K562 (cell line): Measurements from ENCODE around the gene PRKAR1B. TPM values are rescaled to one million over a fixed set of nuclear protein-coding genes. Genes with fewer than 3 reads are reported as not detected.
A peak's percentile ranks its signal among the peaks of the same experiment; 100 is the strongest.

Experiments used
- ELF2 ChIP-seq: fragments of 250-450 bp; sonication (Bioruptor Pico); IDR thresholded peaks from 2 replicates; pipeline ENCODE4 v1.5.0; 2021; ENCODE audit warnings: mild to moderate bottlenecking
- MYBL2 ChIP-seq, 2 experiments: fragments of 450-650 bp in 1 of 2; sonication (generic) in 1 of 2; formaldehyde crosslinking in 1 of 2; IDR thresholded peaks; 2 replicates each; pipeline versions ENCODE4 v1.6.1 to v1.8.1; 2017 to 2022; ENCODE audit warnings: borderline replicate concordance in 1 of 2, inconsistent platforms in 1 of 2, low read depth in 1 of 2, mild to moderate bottlenecking in 1 of 2, missing genetic modification reagents in 1 of 2, moderate library complexity in 1 of 2
- POLR2AphosphoS5 ChIP-seq: IDR thresholded peaks from 2 replicates; pipeline ENCODE4 v1.6.1; 2011; ENCODE audit warnings: mild to moderate bottlenecking, low read depth, low read length, moderate library complexity; ENCODE audit not compliant: control insufficient read depth, insufficient read depth
- RBM34 ChIP-seq: fragments of 200-400 bp; formaldehyde crosslinking; IDR thresholded peaks from 2 replicates; pipeline ENCODE4 v1.6.1; 2018; ENCODE audit warnings: low read length, borderline replicate concordance; ENCODE audit not compliant: insufficient read depth
- RBM39 ChIP-seq: fragments of 200-400 bp; formaldehyde crosslinking; optimal IDR thresholded peaks from 2 replicates; pipeline ENCODE3; 2018; ENCODE audit warnings: low read depth, low read length
- TGIF2 ChIP-seq: sonication (generic); formaldehyde crosslinking; IDR thresholded peaks from 2 replicates; pipeline ENCODE4 v1.8.1; 2022; ENCODE audit warnings: mild to moderate bottlenecking, missing genetic modification reagents, moderate library complexity
- XRCC4 ChIP-seq: IDR thresholded peaks from one replicate; pipeline ENCODE4 v1.6.1; 2011; ENCODE audit not compliant: insufficient read depth, insufficient read length; ENCODE audit errors: extremely low read depth
- ZKSCAN3 ChIP-seq: fragments of 250-450 bp; sonication (Bioruptor Pico); IDR thresholded peaks from 2 replicates; pipeline ENCODE4 v1.4.0; 2020
- ZNF124 ChIP-seq: sonication (generic); formaldehyde crosslinking; IDR thresholded peaks from 2 replicates; pipeline ENCODE4 v1.8.1; 2022; ENCODE audit warnings: missing genetic modification reagents
- ZNF174 ChIP-seq: fragments of 250-450 bp; sonication (Bioruptor Pico); IDR thresholded peaks from 2 replicates; pipeline ENCODE4 v1.4.0; 2020; ENCODE audit warnings: mild to moderate bottlenecking
- ZNF644 ChIP-seq: fragments of 200-800 bp; sonication (Bioruptor generic); IDR thresholded peaks from 2 replicates; pipeline ENCODE4 v1.6.1; 2016; ENCODE audit warnings: low read depth, missing genetic modification characterization, missing compliant biosample characterization
- polyA plus RNA-seq, 8 experiments: library from polyadenylated mRNA; depleted of rRNA in 4 of 8; stranded (reverse) in 5 of 8; unstranded in 3 of 8; fragments of >200 nt; fragmentation: Nextera tagmentation in 2 of 8; fragmentation: Illumina TruSeq in 1 of 8; extraction: Ambion mirVana in 2 of 8; extraction: Trizol in 1 of 8; gene quantifications; 2 replicates each; pipeline versions ENCODE4 v1.2.1 to v1.2.3, GENCODE V29; 2011 to 2014; ENCODE audit warnings: inconsistent platforms in 1 of 8, missing spikeins in 1 of 8
- total RNA-seq, 7 experiments: library from RNA; depleted of rRNA in 6 of 7; stranded (reverse); fragments of >200 nt in 6 of 7; fragmentation: Illumina TruSeq in 2 of 7; extraction: Trizol in 2 of 7; gene quantifications; 2 replicates each; pipeline versions ENCODE4 v1.2.1 to v1.2.3, GENCODE V29; 2011 to 2021; ENCODE audit warnings: low replicate concordance in 1 of 7
- TF ChIP-seq, protein P1 (sequence below): fragments of 450-650 bp; formaldehyde crosslinking; IDR thresholded peaks from 2 replicates; pipeline ENCODE4 v1.4.0; 2020; ENCODE audit warnings: mild to moderate bottlenecking, moderate library complexity
- TF ChIP-seq, protein P2 (sequence below): sonication (generic); formaldehyde crosslinking; IDR thresholded peaks from 2 replicates; pipeline ENCODE4 v1.8.0; 2023; ENCODE audit warnings: mild to moderate bottlenecking, missing genetic modification reagents
- TF ChIP-seq, protein P3 (sequence below): fragments of 250-450 bp; sonication (Bioruptor Pico); IDR thresholded peaks from 2 replicates; pipeline ENCODE4 v1.8.0; 2022; ENCODE audit warnings: inconsistent platforms, mild to moderate bottlenecking, moderate library complexity, borderline replicate concordance
- TF ChIP-seq, protein P4 (sequence below): fragments of 450-650 bp; formaldehyde crosslinking; conservative IDR thresholded peaks from 2 replicates; pipeline ENCODE4 v1.4.0; 2022; ENCODE audit warnings: mild to moderate bottlenecking, missing genetic modification characterization
- TF ChIP-seq, protein P5 (sequence below): fragments of 250-450 bp; sonication (Bioruptor Pico); IDR thresholded peaks from 2 replicates; pipeline ENCODE4 v1.8.0; 2021; ENCODE audit warnings: moderate library complexity, mild to moderate bottlenecking, inconsistent platforms

Gene PRKAR1B
- total and polyA plus RNA-seq, 9 of the 15 experiments (the other 6 are each of a cell fraction or from before 2014, with no cell fraction given): 0.99 to 30.5 (median 12.7) TPM

DNA sequence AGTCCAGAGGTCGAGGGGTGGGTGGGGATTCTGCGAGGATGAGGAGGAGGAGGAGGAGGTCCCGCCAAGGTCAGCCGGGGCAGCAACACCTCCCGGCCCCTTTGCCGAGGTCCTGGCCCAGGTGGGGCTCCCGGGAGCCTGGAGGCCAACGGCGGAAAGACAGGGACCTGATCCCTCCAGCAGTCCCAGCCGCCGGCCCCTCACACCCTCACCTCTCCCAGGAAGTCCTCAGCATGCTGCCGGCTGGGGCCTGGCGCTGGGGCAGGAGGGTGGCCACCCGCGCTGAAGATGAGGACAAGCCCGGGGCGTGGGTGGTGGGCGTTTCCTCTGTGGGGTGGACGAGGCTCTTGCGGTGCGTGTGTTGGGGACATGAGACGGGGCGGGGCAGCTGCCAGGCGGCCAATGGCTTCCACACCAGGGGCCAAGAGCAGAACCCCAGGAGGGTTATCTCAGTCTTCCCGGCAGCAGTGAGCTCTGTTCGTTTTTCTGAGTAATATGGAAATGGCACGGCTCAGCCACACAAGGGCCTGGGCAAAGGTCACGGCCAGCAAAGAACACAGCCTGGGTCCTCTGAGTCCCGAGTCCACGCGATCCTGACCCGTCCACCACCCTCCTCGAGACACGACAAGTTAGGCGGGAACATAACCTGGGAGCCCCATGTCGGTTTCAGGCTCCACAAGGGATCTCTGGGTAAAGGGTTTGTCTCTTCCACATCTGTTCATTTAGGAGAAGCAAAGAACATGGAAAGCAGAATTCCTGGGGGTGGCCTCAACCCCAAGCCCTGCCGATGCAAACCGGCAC, 124.5 kb downstream of the PRKAR1B start (continued):
- TF ChIP-seq, protein P1, sequence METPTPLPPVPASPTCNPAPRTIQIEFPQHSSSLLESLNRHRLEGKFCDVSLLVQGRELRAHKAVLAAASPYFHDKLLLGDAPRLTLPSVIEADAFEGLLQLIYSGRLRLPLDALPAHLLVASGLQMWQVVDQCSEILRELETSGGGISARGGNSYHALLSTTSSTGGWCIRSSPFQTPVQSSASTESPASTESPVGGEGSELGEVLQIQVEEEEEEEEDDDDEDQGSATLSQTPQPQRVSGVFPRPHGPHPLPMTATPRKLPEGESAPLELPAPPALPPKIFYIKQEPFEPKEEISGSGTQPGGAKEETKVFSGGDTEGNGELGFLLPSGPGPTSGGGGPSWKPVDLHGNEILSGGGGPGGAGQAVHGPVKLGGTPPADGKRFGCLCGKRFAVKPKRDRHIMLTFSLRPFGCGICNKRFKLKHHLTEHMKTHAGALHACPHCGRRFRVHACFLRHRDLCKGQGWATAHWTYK (CRISPR knock-in tag): peak; percentile 25; the same call in 1 of the 2 replicates
- TF ChIP-seq XRCC4 (no peak), TGIF2 (CRISPR knock-in tag) (no peak), ZNF644 (0 out of 2 replicates have a peak, but pooled peaks have one; percentile 51), ZNF124 (CRISPR knock-in tag) (no peak), ZKSCAN3 (CRISPR knock-in tag) (no peak), RBM34 (no peak), ELF2 (no peak), ZNF174 (no peak), MYBL2 (IDR thresholded peaks at IDR 0.05; ENCODE audit: low read depth) (no peak), MYBL2 (CRISPR knock-in tag; IDR thresholded peaks at IDR 0.05; ENCODE audit: borderline replicate concordance) (no peak), POLR2AphosphoS5 (0 out of 2 replicates have a peak, but pooled peaks have one; percentile 18), RBM39 (no peak)
- TF ChIP-seq, protein P2, sequence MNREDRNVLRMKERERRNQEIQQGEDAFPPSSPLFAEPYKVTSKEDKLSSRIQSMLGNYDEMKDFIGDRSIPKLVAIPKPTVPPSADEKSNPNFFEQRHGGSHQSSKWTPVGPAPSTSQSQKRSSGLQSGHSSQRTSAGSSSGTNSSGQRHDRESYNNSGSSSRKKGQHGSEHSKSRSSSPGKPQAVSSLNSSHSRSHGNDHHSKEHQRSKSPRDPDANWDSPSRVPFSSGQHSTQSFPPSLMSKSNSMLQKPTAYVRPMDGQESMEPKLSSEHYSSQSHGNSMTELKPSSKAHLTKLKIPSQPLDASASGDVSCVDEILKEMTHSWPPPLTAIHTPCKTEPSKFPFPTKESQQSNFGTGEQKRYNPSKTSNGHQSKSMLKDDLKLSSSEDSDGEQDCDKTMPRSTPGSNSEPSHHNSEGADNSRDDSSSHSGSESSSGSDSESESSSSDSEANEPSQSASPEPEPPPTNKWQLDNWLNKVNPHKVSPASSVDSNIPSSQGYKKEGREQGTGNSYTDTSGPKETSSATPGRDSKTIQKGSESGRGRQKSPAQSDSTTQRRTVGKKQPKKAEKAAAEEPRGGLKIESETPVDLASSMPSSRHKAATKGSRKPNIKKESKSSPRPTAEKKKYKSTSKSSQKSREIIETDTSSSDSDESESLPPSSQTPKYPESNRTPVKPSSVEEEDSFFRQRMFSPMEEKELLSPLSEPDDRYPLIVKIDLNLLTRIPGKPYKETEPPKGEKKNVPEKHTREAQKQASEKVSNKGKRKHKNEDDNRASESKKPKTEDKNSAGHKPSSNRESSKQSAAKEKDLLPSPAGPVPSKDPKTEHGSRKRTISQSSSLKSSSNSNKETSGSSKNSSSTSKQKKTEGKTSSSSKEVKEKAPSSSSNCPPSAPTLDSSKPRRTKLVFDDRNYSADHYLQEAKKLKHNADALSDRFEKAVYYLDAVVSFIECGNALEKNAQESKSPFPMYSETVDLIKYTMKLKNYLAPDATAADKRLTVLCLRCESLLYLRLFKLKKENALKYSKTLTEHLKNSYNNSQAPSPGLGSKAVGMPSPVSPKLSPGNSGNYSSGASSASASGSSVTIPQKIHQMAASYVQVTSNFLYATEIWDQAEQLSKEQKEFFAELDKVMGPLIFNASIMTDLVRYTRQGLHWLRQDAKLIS (CRISPR knock-in tag): no peak
- TF ChIP-seq, protein P3, sequence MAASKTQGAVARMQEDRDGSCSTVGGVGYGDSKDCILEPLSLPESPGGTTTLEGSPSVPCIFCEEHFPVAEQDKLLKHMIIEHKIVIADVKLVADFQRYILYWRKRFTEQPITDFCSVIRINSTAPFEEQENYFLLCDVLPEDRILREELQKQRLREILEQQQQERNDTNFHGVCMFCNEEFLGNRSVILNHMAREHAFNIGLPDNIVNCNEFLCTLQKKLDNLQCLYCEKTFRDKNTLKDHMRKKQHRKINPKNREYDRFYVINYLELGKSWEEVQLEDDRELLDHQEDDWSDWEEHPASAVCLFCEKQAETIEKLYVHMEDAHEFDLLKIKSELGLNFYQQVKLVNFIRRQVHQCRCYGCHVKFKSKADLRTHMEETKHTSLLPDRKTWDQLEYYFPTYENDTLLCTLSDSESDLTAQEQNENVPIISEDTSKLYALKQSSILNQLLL: no peak
- TF ChIP-seq, protein P4, sequence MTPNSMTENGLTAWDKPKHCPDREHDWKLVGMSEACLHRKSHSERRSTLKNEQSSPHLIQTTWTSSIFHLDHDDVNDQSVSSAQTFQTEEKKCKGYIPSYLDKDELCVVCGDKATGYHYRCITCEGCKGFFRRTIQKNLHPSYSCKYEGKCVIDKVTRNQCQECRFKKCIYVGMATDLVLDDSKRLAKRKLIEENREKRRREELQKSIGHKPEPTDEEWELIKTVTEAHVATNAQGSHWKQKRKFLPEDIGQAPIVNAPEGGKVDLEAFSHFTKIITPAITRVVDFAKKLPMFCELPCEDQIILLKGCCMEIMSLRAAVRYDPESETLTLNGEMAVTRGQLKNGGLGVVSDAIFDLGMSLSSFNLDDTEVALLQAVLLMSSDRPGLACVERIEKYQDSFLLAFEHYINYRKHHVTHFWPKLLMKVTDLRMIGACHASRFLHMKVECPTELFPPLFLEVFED (CRISPR knock-in tag): no peak
- TF ChIP-seq, protein P5, sequence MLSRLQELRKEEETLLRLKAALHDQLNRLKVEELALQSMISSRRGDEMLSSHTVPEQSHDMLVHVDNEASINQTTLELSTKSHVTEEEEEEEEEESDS (CRISPR knock-in tag): no peak
